Coronary artery (tissue), 2 donors: ENCODE results near the gene POFUT1.

Experiments used
- DNase-seq: peaks from one replicate; pipeline ENCODE4 v3.0.0-alpha.2; 2017; ENCODE audit warnings: low spot score
- H3K27ac ChIP-seq, 2 donors: fragments of 200-600 bp; sonication (generic); one replicate each; pipeline ENCODE4 v1.5.1; 2016 to 2019
- H3K4me3 ChIP-seq: fragments of 200-600 bp; sonication (generic); 2 replicates; pipeline ENCODE4 v1.5.1; 2016; ENCODE audit warnings: mild to moderate bottlenecking, moderate library complexity
- TF ChIP-seq, protein P1 (sequence below): fragments of 200-600 bp; sonication (generic); IDR thresholded peaks from one replicate; pipeline ENCODE4 v1.5.1; 2019; ENCODE audit warnings: antibody characterized with exemption

POFUT1 gene

DNA sequence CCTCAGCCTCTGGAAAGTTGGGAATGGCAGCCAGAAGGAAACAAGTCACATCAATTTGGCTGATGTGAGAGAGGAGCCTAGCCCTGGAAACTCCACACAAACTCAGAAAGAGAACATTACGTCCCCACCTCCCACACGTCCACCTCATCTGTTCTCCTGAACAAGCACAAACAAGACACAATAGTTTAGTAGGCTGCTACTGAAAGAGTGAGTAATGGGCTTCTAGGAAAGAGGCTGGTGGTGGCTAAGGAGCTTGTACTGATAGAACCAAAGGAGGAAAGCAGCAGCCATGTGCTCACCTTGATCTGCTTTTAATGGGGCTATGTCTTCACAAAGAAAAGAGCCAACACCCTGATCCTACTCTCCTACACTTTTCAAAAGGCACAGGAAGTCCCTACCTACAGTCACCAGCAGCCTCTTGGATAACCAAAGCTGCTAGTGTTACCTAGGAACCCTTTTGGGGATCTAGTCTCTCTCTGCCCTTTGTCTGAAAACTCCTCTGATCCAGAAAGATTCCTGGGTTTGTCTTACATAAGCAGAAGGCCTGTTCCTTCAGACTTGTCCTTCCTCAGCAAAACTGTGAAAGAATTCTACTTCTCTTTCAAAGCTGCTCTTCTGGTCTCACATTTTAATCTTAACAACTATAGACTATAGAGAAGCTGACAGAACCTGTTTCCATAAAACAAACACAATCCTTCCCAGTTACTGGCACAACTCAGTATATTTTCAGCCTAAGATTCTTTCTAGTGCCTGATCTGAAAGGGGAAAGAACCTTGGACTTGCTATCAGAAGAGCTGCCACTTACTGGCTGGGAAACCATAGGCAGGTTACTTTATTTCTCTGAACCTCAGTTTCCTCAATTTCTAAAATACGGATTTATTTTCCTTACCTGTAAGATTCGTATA lies 3.2 kb upstream of the POFUT1 start:
- TF ChIP-seq, protein P1, sequence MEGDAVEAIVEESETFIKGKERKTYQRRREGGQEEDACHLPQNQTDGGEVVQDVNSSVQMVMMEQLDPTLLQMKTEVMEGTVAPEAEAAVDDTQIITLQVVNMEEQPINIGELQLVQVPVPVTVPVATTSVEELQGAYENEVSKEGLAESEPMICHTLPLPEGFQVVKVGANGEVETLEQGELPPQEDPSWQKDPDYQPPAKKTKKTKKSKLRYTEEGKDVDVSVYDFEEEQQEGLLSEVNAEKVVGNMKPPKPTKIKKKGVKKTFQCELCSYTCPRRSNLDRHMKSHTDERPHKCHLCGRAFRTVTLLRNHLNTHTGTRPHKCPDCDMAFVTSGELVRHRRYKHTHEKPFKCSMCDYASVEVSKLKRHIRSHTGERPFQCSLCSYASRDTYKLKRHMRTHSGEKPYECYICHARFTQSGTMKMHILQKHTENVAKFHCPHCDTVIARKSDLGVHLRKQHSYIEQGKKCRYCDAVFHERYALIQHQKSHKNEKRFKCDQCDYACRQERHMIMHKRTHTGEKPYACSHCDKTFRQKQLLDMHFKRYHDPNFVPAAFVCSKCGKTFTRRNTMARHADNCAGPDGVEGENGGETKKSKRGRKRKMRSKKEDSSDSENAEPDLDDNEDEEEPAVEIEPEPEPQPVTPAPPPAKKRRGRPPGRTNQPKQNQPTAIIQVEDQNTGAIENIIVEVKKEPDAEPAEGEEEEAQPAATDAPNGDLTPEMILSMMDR = no peak
- H3K4me3 ChIP-seq = no peak overlapping the region
- no peak for DNase-seq
- H3K27ac ChIP-seq = peak overlapping the region in 1 of 2 donors; percentile 18

DNA sequence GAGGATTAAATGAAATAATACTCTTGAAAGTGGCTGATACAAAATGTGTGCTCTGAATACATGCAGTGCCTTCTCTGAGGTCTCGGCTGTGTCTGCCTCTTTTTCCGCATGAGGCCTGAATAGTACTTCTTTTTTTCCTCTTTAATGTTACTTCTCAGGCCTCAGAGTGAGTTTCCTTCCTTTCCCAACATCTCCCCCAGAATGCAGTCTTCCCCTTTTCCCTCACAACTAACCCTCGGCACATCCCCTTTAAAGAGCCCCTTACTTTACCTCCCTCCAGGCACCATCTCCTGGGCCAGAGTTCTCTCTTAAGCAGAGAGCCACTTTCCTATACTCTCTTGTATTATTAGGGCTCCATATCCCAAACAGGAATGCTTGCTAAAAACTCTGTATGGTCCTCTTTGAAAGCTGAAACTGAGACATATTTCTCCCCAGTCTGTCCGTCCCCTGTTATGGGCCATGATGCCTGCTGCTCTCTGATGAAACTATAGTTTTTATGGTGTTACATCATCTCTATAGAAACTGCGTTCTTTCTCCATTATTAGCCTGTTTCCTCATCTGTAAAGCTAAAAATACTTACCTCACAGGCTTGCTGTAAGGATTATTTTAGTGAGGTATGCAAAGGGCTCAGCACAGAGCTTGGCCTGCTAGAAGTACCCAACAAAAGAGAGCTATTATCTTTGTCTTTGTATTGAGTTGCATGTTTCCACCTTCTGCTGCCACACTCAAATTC lies 2.4 kb upstream of the POFUT1 start:
- no peak for DNase-seq
- TF ChIP-seq, protein P1 = no peak
- Histone ChIP-seq H3K4me3 (peak overlapping the region; percentile 100), H3K27ac (peak overlapping the region; percentile 18 to 30)

DNA sequence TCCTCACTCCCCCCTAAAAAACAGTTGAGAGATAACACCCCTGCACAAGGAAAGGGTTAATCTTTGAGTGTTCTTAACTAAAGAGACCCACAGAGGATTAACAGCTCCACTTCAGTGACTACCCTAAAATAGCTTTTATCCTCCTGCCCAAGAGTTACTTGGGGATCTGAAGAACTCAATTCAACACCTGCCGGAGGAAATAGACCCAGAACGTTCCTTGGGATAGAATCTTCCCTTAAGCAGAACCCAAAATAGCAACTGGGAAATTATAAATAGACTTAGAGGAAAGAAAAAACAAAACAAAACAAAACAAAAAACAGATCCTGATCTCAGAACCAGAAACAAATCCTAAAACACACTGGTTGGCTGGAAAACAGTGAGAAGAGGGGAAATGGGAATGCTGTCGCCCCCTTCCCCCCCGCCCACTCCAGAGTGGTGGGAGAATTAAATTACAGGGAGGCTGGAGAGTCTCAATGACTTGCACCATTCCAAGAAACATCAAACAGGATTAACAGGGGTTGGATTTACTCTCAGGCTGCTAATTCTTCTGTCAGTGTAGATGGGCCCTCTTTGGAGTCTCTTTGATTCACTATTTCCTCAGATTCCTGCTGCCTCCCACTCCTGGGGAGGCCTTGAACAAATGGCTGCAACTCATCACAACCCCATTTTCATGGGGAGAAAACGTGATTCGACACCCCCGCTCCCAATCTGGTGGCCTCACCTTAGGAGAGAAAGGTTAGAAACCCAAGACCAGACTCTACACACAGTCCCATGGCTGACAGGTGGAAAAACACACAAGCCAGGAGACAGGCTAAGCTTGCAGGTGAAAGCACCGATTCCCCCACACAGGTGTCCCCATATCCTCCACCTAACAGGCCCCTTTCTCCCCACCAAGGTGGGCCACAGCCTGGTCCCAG lies 1.6 kb upstream of the POFUT1 start:
- DNase-seq = no peak
- H3K4me3 ChIP-seq = peak overlapping the region; percentile 100
- TF ChIP-seq, protein P1 = no peak

DNA sequence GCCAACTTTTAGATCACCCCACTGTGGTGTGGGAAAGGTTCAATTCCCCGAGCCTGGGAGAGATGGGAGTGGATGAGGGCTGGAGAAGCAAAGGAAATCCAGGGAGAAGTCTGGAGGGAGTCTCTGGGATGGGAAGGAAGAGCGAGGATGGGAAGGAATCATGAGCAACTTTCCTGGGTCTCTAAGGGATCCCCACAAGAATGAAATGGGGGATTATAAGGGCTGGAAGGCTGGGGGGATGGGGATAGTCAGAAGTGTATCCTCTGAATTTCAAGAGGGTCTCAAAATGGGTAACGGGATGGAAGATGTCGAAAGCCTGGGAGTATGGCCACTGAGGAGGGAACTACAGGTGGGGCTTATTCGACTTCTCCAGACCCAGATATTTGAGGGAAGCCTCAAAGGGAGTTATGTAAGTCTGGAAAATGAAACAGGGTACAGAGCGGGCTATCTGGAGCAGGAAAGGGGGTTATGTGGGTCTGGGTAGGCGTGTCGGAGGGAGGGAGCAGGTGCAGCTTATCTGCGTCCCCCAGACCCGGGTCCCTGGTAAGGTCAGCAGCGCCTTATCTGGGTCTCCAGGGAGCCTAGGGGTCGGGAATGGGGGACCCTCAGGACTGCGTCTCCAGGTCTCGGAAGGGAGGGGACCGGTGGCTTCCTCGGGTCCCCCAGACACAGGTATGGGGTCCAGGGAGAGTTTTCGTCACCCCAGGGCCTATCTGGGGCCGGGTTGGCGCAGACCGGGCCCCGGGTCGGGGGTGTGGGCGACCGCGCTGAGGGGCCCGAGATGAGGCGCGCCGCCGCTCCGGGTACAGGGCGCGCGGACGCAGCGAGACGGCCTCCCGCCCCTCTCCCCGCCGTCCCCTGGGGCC lies 687 bp upstream of the POFUT1 start:
- peak overlapping the region; percentile 100 for H3K4me3 ChIP-seq
- TF ChIP-seq, protein P1 = no peak
- H3K27ac ChIP-seq = peak overlapping the region; percentile 87 to 95
- DNase-seq = no peak

More for the DNA sequence above, 1.6 kb upstream of the POFUT1 start:
- peak overlapping the region; percentile 87 to 95 for H3K27ac ChIP-seq

DNA sequence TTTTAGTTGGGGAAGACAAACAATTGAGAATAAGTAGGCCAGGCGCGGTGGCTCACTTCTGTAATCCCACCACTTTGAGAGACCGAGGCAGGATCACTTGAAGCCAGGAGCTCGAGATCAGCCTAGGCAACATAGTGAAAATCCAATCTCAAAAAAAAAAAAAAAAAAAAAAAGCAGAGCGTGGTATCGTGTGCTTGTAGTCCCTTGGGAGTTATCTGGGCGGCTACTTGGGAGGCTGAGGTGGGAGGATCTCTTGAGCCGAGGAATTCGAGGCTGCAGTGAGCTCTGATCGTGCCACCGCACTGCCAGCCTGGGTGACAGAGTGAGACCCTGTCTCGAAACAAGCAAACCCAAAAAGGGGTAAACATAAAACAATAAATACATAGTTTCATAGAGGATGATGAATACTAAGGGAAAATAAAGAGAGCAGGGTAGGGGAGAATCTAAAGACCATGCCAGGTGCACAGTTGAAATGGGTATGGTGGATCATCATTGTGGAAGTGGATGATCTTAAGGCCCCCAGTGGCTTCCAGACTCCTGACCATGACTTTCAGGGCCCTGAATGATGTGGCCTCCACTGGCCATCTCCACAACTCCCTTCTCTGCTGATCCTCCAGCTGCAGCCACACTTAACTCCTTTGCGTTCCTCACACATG lies 947 bp downstream of the POFUT1 start:
- H3K27ac ChIP-seq = peak overlapping the region in 1 of 2 donors; percentile 95
- TF ChIP-seq, protein P1 = no peak
- DNase-seq = no peak
- H3K4me3 ChIP-seq = peak overlapping the region; percentile 100
